RWPE2 (cell line): ENCODE data around the gene ARNT2.

Experiments
- ATAC-seq: fragments of 200-7000 bp; cut with Tn5 transposase; 3 replicates; pipeline ENCODE4 v1.9.1; 2021; ENCODE audit warnings: low read depth
- DNase-seq: peaks from one replicate; pipeline ENCODE4 v3.0.0-alpha.2; 2020; ENCODE audit warnings: low spot score
- H3K27ac ChIP-seq: fragments of 450-650 bp; 2 replicates; pipeline ENCODE4 v1.5.1; 2017; ENCODE audit warnings: mild to moderate bottlenecking; ENCODE audit not compliant: poor library complexity, severe bottlenecking
- H3K27me3 ChIP-seq: fragments of 250-450 bp; sonication (Bioruptor Pico); 2 replicates; pipeline ENCODE4 v1.5.1; 2021; ENCODE audit warnings: mild to moderate bottlenecking, moderate library complexity; ENCODE audit not compliant: insufficient read depth, poor library complexity, severe bottlenecking
- H3K36me3 ChIP-seq: fragments of 250-450 bp; sonication (Bioruptor Pico); 2 replicates; pipeline ENCODE4 v1.5.1; 2020; ENCODE audit warnings: low read depth, mild to moderate bottlenecking, moderate library complexity
- H3K4me1 ChIP-seq: fragments of 250-450 bp; sonication (Bioruptor Pico); 2 replicates; pipeline ENCODE4 v1.5.1; 2021; ENCODE audit warnings: mild to moderate bottlenecking, moderate library complexity; ENCODE audit not compliant: insufficient read depth, poor library complexity, severe bottlenecking
- H3K4me3 ChIP-seq: fragments of 250-450 bp; sonication (Bioruptor Pico); 2 replicates; pipeline ENCODE4 v1.5.1; 2021; ENCODE audit warnings: mild to moderate bottlenecking, moderate library complexity; ENCODE audit not compliant: severe bottlenecking
- H3K9me3 ChIP-seq: fragments of 250-450 bp; sonication (Bioruptor Pico); 2 replicates; pipeline ENCODE4 v1.5.1; 2021; ENCODE audit warnings: mild to moderate bottlenecking, moderate library complexity; ENCODE audit not compliant: severe bottlenecking
- TF ChIP-seq, protein P1 (sequence below): fragments of 450-650 bp; IDR thresholded peaks from one replicate; pipeline ENCODE4 v1.5.1; 2017; ENCODE audit warnings: mild to moderate bottlenecking, moderate library complexity; ENCODE audit not compliant: poor library complexity, severe bottlenecking

Gene ARNT2

DNA sequence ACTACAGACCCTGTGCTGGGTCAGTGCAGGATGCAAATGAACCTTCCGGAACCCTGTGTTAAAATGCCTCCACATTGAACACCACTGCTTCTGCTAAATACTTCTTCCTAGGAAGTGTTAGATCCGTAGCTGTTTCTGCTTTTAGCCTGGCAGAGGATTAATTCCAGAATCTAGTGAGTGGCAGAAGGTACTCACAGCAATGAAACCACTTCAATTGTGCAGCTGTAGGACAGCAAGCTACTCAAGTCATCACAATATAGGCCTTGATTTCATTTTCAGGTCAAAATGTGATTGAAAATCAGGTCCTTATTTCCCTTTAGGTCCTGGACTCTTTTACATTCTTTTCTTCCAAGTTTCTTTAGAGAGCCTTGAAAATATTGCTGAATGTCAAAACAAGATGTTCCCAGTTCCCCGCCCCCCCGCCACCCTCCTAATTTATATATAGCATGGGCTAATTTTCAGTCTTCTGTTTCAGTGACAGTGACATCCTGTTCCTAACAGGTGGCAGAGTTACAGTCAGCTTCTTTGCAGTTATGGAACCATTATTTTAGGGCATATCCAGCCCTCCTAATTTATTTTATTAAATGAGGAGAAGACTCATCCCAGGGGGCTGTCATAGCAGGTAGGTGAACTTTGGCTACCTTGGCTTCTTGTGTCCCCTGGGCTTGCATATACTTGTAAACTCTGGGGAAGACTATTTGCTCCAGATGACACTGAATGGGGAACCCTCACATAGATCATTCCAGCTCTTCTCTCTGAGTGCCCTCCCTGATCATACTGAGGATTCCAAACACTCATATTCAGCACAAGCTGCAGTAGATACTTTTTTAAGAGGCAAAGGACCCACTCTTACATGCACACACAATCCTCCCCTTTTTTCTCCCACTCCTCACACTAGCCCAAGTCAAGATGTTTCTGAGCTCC lies 28.0 kb upstream of the ARNT2 start:
- no peak for DNase-seq
- TF ChIP-seq, protein P1, sequence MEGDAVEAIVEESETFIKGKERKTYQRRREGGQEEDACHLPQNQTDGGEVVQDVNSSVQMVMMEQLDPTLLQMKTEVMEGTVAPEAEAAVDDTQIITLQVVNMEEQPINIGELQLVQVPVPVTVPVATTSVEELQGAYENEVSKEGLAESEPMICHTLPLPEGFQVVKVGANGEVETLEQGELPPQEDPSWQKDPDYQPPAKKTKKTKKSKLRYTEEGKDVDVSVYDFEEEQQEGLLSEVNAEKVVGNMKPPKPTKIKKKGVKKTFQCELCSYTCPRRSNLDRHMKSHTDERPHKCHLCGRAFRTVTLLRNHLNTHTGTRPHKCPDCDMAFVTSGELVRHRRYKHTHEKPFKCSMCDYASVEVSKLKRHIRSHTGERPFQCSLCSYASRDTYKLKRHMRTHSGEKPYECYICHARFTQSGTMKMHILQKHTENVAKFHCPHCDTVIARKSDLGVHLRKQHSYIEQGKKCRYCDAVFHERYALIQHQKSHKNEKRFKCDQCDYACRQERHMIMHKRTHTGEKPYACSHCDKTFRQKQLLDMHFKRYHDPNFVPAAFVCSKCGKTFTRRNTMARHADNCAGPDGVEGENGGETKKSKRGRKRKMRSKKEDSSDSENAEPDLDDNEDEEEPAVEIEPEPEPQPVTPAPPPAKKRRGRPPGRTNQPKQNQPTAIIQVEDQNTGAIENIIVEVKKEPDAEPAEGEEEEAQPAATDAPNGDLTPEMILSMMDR = no peak
- H3K27ac ChIP-seq = no peak overlapping the region

DNA sequence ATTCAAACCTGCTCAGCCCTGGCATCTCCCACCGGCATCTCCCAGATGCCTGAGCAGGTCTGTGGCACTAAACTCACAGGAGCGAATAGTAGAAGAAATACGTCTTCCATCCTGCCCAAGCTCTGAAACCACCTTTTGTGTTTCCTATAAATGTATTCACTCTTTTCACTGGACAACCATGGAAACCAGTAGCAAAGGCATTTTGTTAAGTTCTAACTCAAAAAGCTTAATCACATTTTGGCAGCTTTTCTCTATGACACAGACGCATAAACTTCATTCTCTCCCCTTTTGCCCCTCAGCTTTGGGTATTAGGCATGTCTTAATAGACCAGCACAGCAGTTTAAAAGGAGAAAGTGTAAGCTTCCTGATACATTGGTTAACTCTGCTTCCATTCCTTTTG lies 24.5 kb upstream of the ARNT2 start:
- DNase-seq (no peak), ATAC-seq (no peak)
- Histone ChIP-seq H3K4me1 (no peaks in the 10 kb centered on the region), H3K27ac (no peak overlapping the region), H3K4me3 (no peak overlapping the region), H3K9me3 (no peaks in the 10 kb centered on the region), H3K36me3 (no peaks in the 10 kb centered on the region), H3K27me3 (peaks cover 37% of the 10 kb centered on the region)
- TF ChIP-seq, protein P1 = no peak

More for the DNA sequence above, 28.0 kb upstream of the ARNT2 start:
- H3K4me1 ChIP-seq = no peaks in the 10 kb centered on the region
- H3K4me3 ChIP-seq = no peak overlapping the region
- no peaks in the 10 kb centered on the region for H3K36me3 ChIP-seq
- ATAC-seq = no peak
- H3K27me3 ChIP-seq = peaks cover 44% of the 10 kb centered on the region
- no peaks in the 10 kb centered on the region for H3K9me3 ChIP-seq

DNA sequence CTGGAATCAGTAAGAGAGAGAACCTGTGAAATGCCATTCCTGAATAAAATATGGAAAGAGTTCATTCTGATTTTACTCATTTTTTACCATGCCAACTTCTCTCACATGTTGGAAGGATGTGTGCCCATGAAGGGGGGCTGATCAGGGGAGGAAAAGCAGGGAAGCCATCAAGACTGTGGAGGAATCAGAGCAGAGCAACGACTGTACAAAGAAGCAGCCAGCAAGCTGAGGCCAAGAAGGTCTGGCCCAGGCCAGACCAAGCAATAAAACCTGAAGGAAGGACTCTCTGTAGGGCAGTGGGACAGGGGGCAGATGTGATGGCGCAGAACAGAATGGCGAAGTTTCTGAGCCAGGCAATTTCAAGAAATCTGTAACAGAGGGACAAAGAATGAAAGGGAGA lies 24.0 kb upstream of the ARNT2 start:
- H3K27me3 ChIP-seq = peaks cover 37% of the 10 kb centered on the region
- no peak overlapping the region for H3K27ac ChIP-seq
- H3K36me3 ChIP-seq = no peaks in the 10 kb centered on the region
- TF ChIP-seq, protein P1 = no peak
- DNase-seq = no peak
- ATAC-seq = no peak
- H3K4me1 ChIP-seq = no peaks in the 10 kb centered on the region
- no peak overlapping the region for H3K4me3 ChIP-seq
- H3K9me3 ChIP-seq = no peaks in the 10 kb centered on the region

DNA sequence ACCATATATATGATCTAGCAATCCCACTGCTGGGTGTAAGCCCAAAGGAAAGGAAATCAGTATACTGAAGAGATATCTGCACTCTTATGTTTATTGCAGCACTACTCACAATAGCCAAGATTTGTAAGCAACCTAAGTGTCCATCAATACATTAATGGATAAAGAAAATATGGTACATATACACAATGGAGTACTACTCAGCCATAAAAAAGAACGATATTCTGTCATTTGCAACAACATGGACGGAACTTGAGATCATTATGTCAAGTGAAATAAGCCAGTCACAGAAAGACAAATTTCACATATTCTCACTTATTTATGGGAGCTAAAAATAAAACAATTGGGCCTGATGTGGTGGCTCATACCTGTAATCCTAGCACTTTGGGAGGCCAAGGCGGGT lies 21.9 kb upstream of the ARNT2 start:
- no peak overlapping the region for H3K27ac ChIP-seq
- no peaks in the 10 kb centered on the region for H3K36me3 ChIP-seq
- no peak overlapping the region for H3K4me3 ChIP-seq
- no peaks in the 10 kb centered on the region for H3K9me3 ChIP-seq
- no peaks in the 10 kb centered on the region for H3K4me1 ChIP-seq
- no peak for DNase-seq
- no peak for ATAC-seq
- peaks cover 28% of the 10 kb centered on the region for H3K27me3 ChIP-seq
- TF ChIP-seq, protein P1 = no peak

DNA sequence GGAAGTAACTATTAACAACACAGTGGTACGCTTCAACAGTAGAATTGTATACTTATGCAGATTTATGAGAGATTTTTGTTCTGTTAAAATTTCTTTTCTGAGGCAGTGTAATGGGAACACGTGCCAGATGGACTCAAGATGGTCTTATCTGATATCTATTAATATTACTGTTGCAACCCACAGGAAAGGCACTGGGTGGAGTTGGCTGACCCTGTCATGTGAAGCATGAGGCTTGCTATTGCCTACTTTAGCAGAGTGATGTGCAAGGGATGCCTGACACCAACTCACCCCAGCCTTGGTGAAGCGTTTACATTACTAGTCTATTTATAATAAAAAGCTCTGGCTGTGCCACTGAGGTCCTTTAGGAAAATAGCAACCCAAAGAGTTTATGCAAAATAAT lies 19.8 kb upstream of the ARNT2 start:
- Histone ChIP-seq H3K36me3 (no peaks in the 10 kb centered on the region), H3K4me3 (no peak overlapping the region), H3K4me1 (no peaks in the 10 kb centered on the region), H3K9me3 (no peaks in the 10 kb centered on the region), H3K27me3 (peaks cover 36% of the 10 kb centered on the region), H3K27ac (no peak overlapping the region)
- DNase-seq (no peak), ATAC-seq (no peak)
- TF ChIP-seq, protein P1 = no peak
